Hepatocyte (in vitro differentiated cells): ENCODE measurements around the gene NELL2. TPM values are rescaled to one million over a fixed set of nuclear protein-coding genes. Genes with fewer than 3 reads are reported as not detected.
"Not testable (repeated sequence)": the region's sequence is repeated elsewhere in the genome, so short reads cannot be mapped to it uniquely, and the experiment has no call there.

Source experiments
- DNase-seq: peaks from one replicate; pipeline ENCODE4 v3.0.0-alpha.2; 2016; ENCODE audit warnings: low spot score
- H2AFZ ChIP-seq: fragments of 200-600 bp; sonication (generic); 2 replicates; pipeline ENCODE4 v1.6.0; 2016; ENCODE audit warnings: antibody characterized with exemption, mild to moderate bottlenecking
- H3K27ac ChIP-seq: fragments of 200-600 bp; sonication (generic); 2 replicates; pipeline ENCODE4 v1.5.1; 2016; ENCODE audit warnings: mild to moderate bottlenecking
- H3K27me3 ChIP-seq: fragments of 200-600 bp; sonication (generic); 2 replicates; pipeline ENCODE4 v1.6.1; 2016
- H3K36me3 ChIP-seq: fragments of 200-600 bp; sonication (generic); replicated peaks from 2 replicates; pipeline ENCODE4 v1.5.1; 2016; ENCODE audit warnings: low read depth; ENCODE audit not compliant: insufficient read depth
- H3K4me1 ChIP-seq: fragments of 200-600 bp; sonication (generic); 2 replicates; pipeline ENCODE4 v1.5.1; 2016; ENCODE audit warnings: mild to moderate bottlenecking, moderate library complexity; ENCODE audit not compliant: insufficient read depth
- H3K4me2 ChIP-seq: fragments of 200-600 bp; sonication (generic); 2 replicates; pipeline ENCODE4 v1.6.0; 2016
- H3K4me3 ChIP-seq: fragments of 200-600 bp; sonication (generic); 2 replicates; pipeline ENCODE4 v1.5.1; 2016; ENCODE audit warnings: mild to moderate bottlenecking
- H3K79me2 ChIP-seq: fragments of 200-600 bp; sonication (generic); 2 replicates; pipeline ENCODE4 v1.6.0; 2017; ENCODE audit warnings: mild to moderate bottlenecking
- H3K9me2 ChIP-seq: fragments of 200-600 bp; sonication (generic); replicated peaks from 2 replicates; pipeline ENCODE4 v1.6.0; 2017; ENCODE audit warnings: mild to moderate bottlenecking; ENCODE audit not compliant: insufficient read depth
- H3K9me3 ChIP-seq: fragments of 200-600 bp; sonication (generic); 2 replicates; pipeline ENCODE4 v1.5.1; 2016; ENCODE audit warnings: low read depth, mild to moderate bottlenecking
- H4K20me1 ChIP-seq: fragments of 200-600 bp; sonication (generic); 2 replicates; pipeline ENCODE4 v1.6.0; 2016; ENCODE audit warnings: mild to moderate bottlenecking; ENCODE audit not compliant: insufficient read depth, poor library complexity, severe bottlenecking
- CTCF ChIP-seq: fragments of 200-600 bp; sonication (generic); IDR thresholded peaks from 2 replicates; pipeline ENCODE4 v1.5.1; 2016; ENCODE audit warnings: antibody characterized with exemption, mild to moderate bottlenecking; ENCODE audit not compliant: poor library complexity
- EZH2 ChIP-seq: fragments of 200-600 bp; sonication (generic); IDR thresholded peaks from 2 replicates; pipeline ENCODE4 v1.6.1; 2016; ENCODE audit warnings: antibody characterized with exemption, mild to moderate bottlenecking, borderline replicate concordance
- EZH2phosphoT487 ChIP-seq: fragments of 200-600 bp; sonication (generic); IDR thresholded peaks from one replicate; pipeline ENCODE4 v1.6.1; 2018; ENCODE audit warnings: antibody characterized with exemption, mild to moderate bottlenecking, low read depth, moderate library complexity; ENCODE audit not compliant: unreplicated experiment, severe bottlenecking
- WGBS: methylation state at CpG from one replicate; pipeline ENCODE4 v1.1.6; 2016; ENCODE audit warnings: low lambda C conversion rate; ENCODE audit errors: missing lambda C conversion rate; 5-methylcytosine and 5-hydroxymethylcytosine counted together
- polyA plus RNA-seq: library from polyadenylated mRNA; unstranded; fragments of >200 nt; fragmentation: Nextera tagmentation; extraction: Ambion mirVana; gene quantifications from 2 replicates; pipeline ENCODE4 v1.2.1, GENCODE V29; 2016
- total RNA-seq: library from RNA; depleted of rRNA; stranded (reverse); fragments of >200 nt; gene quantifications from 2 replicates; pipeline ENCODE4 v1.2.3, GENCODE V29; 2014

Gene NELL2
- total and polyA plus RNA-seq, 2 experiments from 2014 or later, result 7.4 to 31.3 TPM

- H3K79me2 ChIP-seq, result no peaks in the 10 kb centered on the region
- H4K20me1 ChIP-seq, result no peaks in the 10 kb centered on the region
- H3K27me3 ChIP-seq, result no peaks in the 10 kb centered on the region
- H3K4me3 ChIP-seq, result no peak overlapping the region
- H3K27ac ChIP-seq, result no peak overlapping the region
- H3K36me3 ChIP-seq, result no peaks in the 10 kb centered on the region
- no peaks in the 10 kb centered on the region for H3K9me2 ChIP-seq
- TF ChIP-seq EZH2phosphoT487, result no peak
- no peak for TF ChIP-seq EZH2
- TF ChIP-seq CTCF, result no peak
- no peak overlapping the region for H2AFZ ChIP-seq
- H3K4me2 ChIP-seq, result no peak overlapping the region
- no peak for DNase-seq
- no peaks in the 10 kb centered on the region for H3K4me1 ChIP-seq
- no peaks in the 10 kb centered on the region for H3K9me3 ChIP-seq
Observed at GRCh38 chr12:44696542-44696941, 179.6 kb downstream of the NELL2 start.

GRCh38 chr12:44694017-44694416 is 182.1 kb downstream of the NELL2 start:
- Histone ChIP-seq H3K9me2 (no peaks in the 10 kb centered on the region), H3K27me3 (no peaks in the 10 kb centered on the region), H4K20me1 (no peaks in the 10 kb centered on the region), H3K4me3 (no peak overlapping the region), H3K4me1 (no peaks in the 10 kb centered on the region), H3K9me3 (no peaks in the 10 kb centered on the region), H3K27ac (no peak overlapping the region), H2AFZ (no peak overlapping the region), H3K36me3 (no peaks in the 10 kb centered on the region), H3K4me2 (no peak overlapping the region), H3K79me2 (no peaks in the 10 kb centered on the region)
- TF ChIP-seq EZH2 (no peak), CTCF (no peak), EZH2phosphoT487 (no peak)
- 82% methylated on average over 4 of the region's 4 CpGs for WGBS
- no peak for DNase-seq

GRCh38 chr12:44689587-44689986 is 186.5 kb downstream of the NELL2 start:
- H3K4me3 ChIP-seq, result no peak overlapping the region
- DNase-seq, result no peak
- no peaks in the 10 kb centered on the region for H3K36me3 ChIP-seq
- no peaks in the 10 kb centered on the region for H4K20me1 ChIP-seq
- H3K27me3 ChIP-seq, result no peaks in the 10 kb centered on the region
- H3K9me2 ChIP-seq, result no peaks in the 10 kb centered on the region
- TF ChIP-seq CTCF (no peak), EZH2 (no peak), EZH2phosphoT487 (no peak)
- no peaks in the 10 kb centered on the region for H3K4me1 ChIP-seq
- 86% methylated on average over 3 of the region's 3 CpGs for WGBS
- no peak overlapping the region for H2AFZ ChIP-seq
- H3K27ac ChIP-seq, result no peak overlapping the region
- H3K79me2 ChIP-seq, result no peaks in the 10 kb centered on the region
- H3K9me3 ChIP-seq, result no peaks in the 10 kb centered on the region
- H3K4me2 ChIP-seq, result no peak overlapping the region

GRCh38 chr12:44686821-44687432 is 189.2 kb downstream of the NELL2 start:
- H3K4me2 ChIP-seq, H3K4me3 ChIP-seq, H3K9me2 ChIP-seq, H2AFZ ChIP-seq, H3K4me1 ChIP-seq, DNase-seq, H3K9me3 ChIP-seq, H3K36me3 ChIP-seq, H3K27ac ChIP-seq, H3K27me3 ChIP-seq, H4K20me1 ChIP-seq, H3K79me2 ChIP-seq: not testable (repeated sequence)
- WGBS, result 92% methylated on average over 22 of the region's 22 CpGs
